ENCODE results near the gene KIF13A.

GRCh38 chr6:17967668-17968518 lies 19.5 kb downstream of the KIF13A start:
- TF ChIP-seq CTCF (IDR thresholded peaks at IDR 0.05), result no peak
- TF ChIP-seq POLR2AphosphoS5 (IDR thresholded peaks at IDR 0.05), result no peak
